Heart left ventricle (tissue), 16 donors: ENCODE measurements around the gene MTREX. TPM values are rescaled to one million over a fixed set of nuclear protein-coding genes. Genes with fewer than 3 reads are reported as not detected.

Source experiments
- ATAC-seq, 4 donors: fragments of 200-7000 bp; cut with Tn5 transposase; one replicate each; pipeline ENCODE4 v1.9.1; 2020 to 2022; ENCODE audit warnings: moderate library complexity in 4 of 4, mild to moderate bottlenecking in 3 of 4, moderate number of reproducible peaks in 1 of 4
- DNase-seq, 5 donors: peaks; one replicate each; pipeline ENCODE4 v3.0.0-alpha.2; 2020
- H3K27ac ChIP-seq, 12 donors: fragments of 200-600 bp; sonication (generic) in 4 of 12; one replicate each; pipeline versions ENCODE4 v1.5.0 to v1.8.0; 2016 to 2022; ENCODE audit warnings: mild to moderate bottlenecking in 2 of 12
- H3K27me3 ChIP-seq, 9 donors: fragments of 200-600 bp; sonication (generic) in 2 of 9; one replicate each; pipeline versions ENCODE4 v1.5.1 to v1.8.0; 2016 to 2022; ENCODE audit warnings: mild to moderate bottlenecking in 3 of 9
- H3K36me3 ChIP-seq, 9 donors: fragments of 200-600 bp; sonication (generic) in 2 of 9; one replicate each; pipeline versions ENCODE4 v1.5.0 to v1.8.0; 2018 to 2022; ENCODE audit warnings: mild to moderate bottlenecking in 2 of 9
- H3K4me1 ChIP-seq, 12 donors: fragments of 200-600 bp; sonication (generic) in 4 of 12; one replicate each; pipeline versions ENCODE4 v1.5.0 to v1.8.0; 2016 to 2022; ENCODE audit warnings: mild to moderate bottlenecking in 3 of 12
- H3K4me3 ChIP-seq, 12 donors: fragments of 200-600 bp; sonication (generic) in 4 of 12; one replicate each; pipeline versions ENCODE4 v1.5.0 to v1.8.0; 2017 to 2022; ENCODE audit warnings: mild to moderate bottlenecking in 9 of 12, moderate library complexity in 4 of 12
- H3K9me3 ChIP-seq, 12 donors: fragments of 200-600 bp; sonication (generic) in 4 of 12; one replicate each; pipeline versions ENCODE4 v1.5.0 to v1.8.0; 2016 to 2022; ENCODE audit warnings: mild to moderate bottlenecking in 1 of 12
- CTCF ChIP-seq, 12 donors: fragments of 200-600 bp; sonication (generic) in 4 of 12; IDR thresholded peaks; one replicate each; pipeline versions ENCODE4 v1.5.0 to v1.8.0; 2018 to 2022; ENCODE audit warnings: antibody characterized with exemption in 12 of 12, mild to moderate bottlenecking in 5 of 12
- POLR2A ChIP-seq, 2 donors: fragments of 450-650 bp; IDR thresholded peaks; one replicate each; pipeline ENCODE4 v1.6.1; 2017; ENCODE audit warnings: antibody characterized with exemption in 2 of 2, mild to moderate bottlenecking in 2 of 2, moderate library complexity in 2 of 2
- WGBS, 4 donors: extraction: QIAGEN DNeasy Blood & Tissue Kit in 2 of 4; methylation state at CpG; one replicate each; pipeline versions ENCODE4 v1.1.5 to v1.1.7; 2013 to 2018; 5-methylcytosine and 5-hydroxymethylcytosine counted together
- intact Hi-C, 10 donors: fragments of 100-400 bp; cut with DNase I; formaldehyde crosslinking; loops; one replicate each; pipeline versions ENCODE4 v1.11.1 to v1.14.2; 2022
- polyA plus RNA-seq, 2 donors: library from polyadenylated mRNA; stranded (reverse); fragments of 200-250 nt; gene quantifications; one replicate each; pipeline ENCODE4 v1.2.3, GENCODE V29; 2013
- total RNA-seq, 9 donors: library from RNA; depleted of rRNA in 2 of 9; stranded (reverse); fragments of >200 nt in 2 of 9; fragmentation: NEBNext Ultra II Directional in 3 of 9; extraction: Animal tissue kit (Norgen Biotek cat#: 25700) in 3 of 9; gene quantifications; one replicate each; pipeline versions ENCODE4 v1.1.0 to v1.2.4, GENCODE V29; 2016 to 2023
- donor health status: ischemic (EF 13 %, LVEDD 7.1; RV severe dilation, severe dysfunction).
- donor health status: healthy with polysubstance abuse.
- donor health status: DM: no; HTN: yes; CAD: no.
- donor health status: DM: no; HTN: no; CAD: no.
- donor health status: ischemic (EF 25% LVEDD 6.9; RV normal size, moderate dysfunction).
- donor health status: ischemic (EF 25% LVEDD 5.7; RV mildly dilated, moderate dysfunction).
- donor health status: healthy.
- donor health status: DM: yes; HTN: yes; CAD: no.
- donor health status: ischemic (EF 35%, LVEDD 5.7; RV mildly dilated, moderate dysfunction).
- donor health status: nonischemic (EF 11% LVEDD 7.7; RV severe dilation, severe dysfunction).
- donor health status: DM: yes; HTN: yes; CAD: no.
- donor health status: PGD.
- donor health status: ischemic (EF 29% LVEDD 5.4; RV normal size, mild dysfunction).
- donor health status: nonischemic (EF 23%, LVEDD 6.1; RV moderate dilation, normal function).

MTREX gene
- total and polyA plus RNA-seq, 11 donors: 18.4 to 68.8 (median 57.3) TPM

GRCh38 chr5:55407059-55407684 lies 99.4 kb downstream of the MTREX start:
- no peak for TF ChIP-seq POLR2A (IDR thresholded peaks at IDR 0.05)
- TF ChIP-seq CTCF (IDR thresholded peaks at IDR 0.05): peak; percentile 61 to 90 (median 76)
- DNase-seq (no peak), ATAC-seq (peak; percentile 66 to 87 (median 77))
- no peaks in the 10 kb centered on the region for H3K9me3 ChIP-seq
- no peaks in the 10 kb centered on the region for H3K27me3 ChIP-seq
- intact Hi-C loops: loop anchor here (1.0 to 10.0 kb wide), 7 partner anchors 62 to 286 kb away; partner anchors contain the start of gene PLPP1 (in 1 of the 10)
- WGBS, 4 donors: 27 to 38% (median 29%) methylated on average over 1 of the region's 1 CpG
- no peak overlapping the region for H3K4me3 ChIP-seq
- peaks cover 0 to 83% (median 69%) of the 10 kb centered on the region in 9 donors for H3K36me3 ChIP-seq
- H3K4me1 ChIP-seq: peaks cover 0 to 13% (median 0%) of the 10 kb centered on the region in 12 donors
- no peak overlapping the region for H3K27ac ChIP-seq

- ATAC-seq (peak in 1 of 4 donors; percentile 24), DNase-seq (no peak)
- intact Hi-C loops: loop anchor here (1.0 to 10.0 kb wide), 7 partner anchors 63 to 285 kb away; partner anchors contain the start of gene PLPP1 (in 1 of the 10)
- TF ChIP-seq CTCF (IDR thresholded peaks at IDR 0.05) (no peak), POLR2A (IDR thresholded peaks at IDR 0.05) (no peak)
- H3K4me3 ChIP-seq: no peak overlapping the region
- peaks cover 0 to 13% (median 0%) of the 10 kb centered on the region in 12 donors for H3K4me1 ChIP-seq
- no peaks in the 10 kb centered on the region for H3K27me3 ChIP-seq
- H3K9me3 ChIP-seq: no peaks in the 10 kb centered on the region
- no peak overlapping the region for H3K27ac ChIP-seq
- 68 to 80% (median 73%) methylated on average over 3 of the region's 3 CpGs for WGBS, 4 donors
- peaks cover 0 to 81% (median 64%) of the 10 kb centered on the region in 9 donors for H3K36me3 ChIP-seq
Measured at GRCh38 chr5:55407984-55408383, 100.2 kb downstream of the MTREX start.

GRCh38 chr5:55409775-55410174 lies 102.0 kb downstream of the MTREX start:
- H3K27me3 ChIP-seq: no peaks in the 10 kb centered on the region
- no peak for TF ChIP-seq POLR2A (IDR thresholded peaks at IDR 0.05)
- no peak for TF ChIP-seq CTCF (IDR thresholded peaks at IDR 0.05)
- ATAC-seq (no peak), DNase-seq (no peak)
- no peak overlapping the region for H3K4me3 ChIP-seq
- no peak overlapping the region for H3K27ac ChIP-seq
- H3K9me3 ChIP-seq: no peaks in the 10 kb centered on the region
- intact Hi-C loops: loop anchor here in 5 of 10 donors (5.0 to 10.0 kb wide), 4 partner anchors 65 to 1235 kb away; partner anchors contain the start of gene PLPP1 (in 1 of the 5)
- peaks cover 0 to 71% (median 59%) of the 10 kb centered on the region in 9 donors for H3K36me3 ChIP-seq
- H3K4me1 ChIP-seq: peaks cover 0 to 13% (median 0%) of the 10 kb centered on the region in 12 donors
- 97 to 100% (median 99%) methylated on average over 1 of the region's 1 CpG for WGBS, 4 donors

GRCh38 chr5:55410845-55411244 lies 103.1 kb downstream of the MTREX start:
- peaks cover 0 to 71% (median 56%) of the 10 kb centered on the region in 9 donors for H3K36me3 ChIP-seq
- intact Hi-C loops: loop anchor here in 1 of 10 donors (10.0 kb wide), 1 partner anchor 1234 kb away; no protein-coding TSS in a partner anchor
- no peaks in the 10 kb centered on the region for H3K9me3 ChIP-seq
- no peak overlapping the region for H3K27ac ChIP-seq
- ATAC-seq (no peak), DNase-seq (no peak)
- H3K4me1 ChIP-seq: peaks cover 0 to 13% (median 0%) of the 10 kb centered on the region in 12 donors
- no peak overlapping the region for H3K4me3 ChIP-seq
- H3K27me3 ChIP-seq: no peaks in the 10 kb centered on the region
- TF ChIP-seq CTCF (IDR thresholded peaks at IDR 0.05): no peak
- 80 to 84% (median 81%) methylated on average over 3 of the region's 3 CpGs for WGBS, 4 donors
